GM18508 (cell line): Measurements from ENCODE around the gene BTBD10.
"Not testable (repeated sequence)": the region's sequence is repeated elsewhere in the genome, so short reads cannot be mapped to it uniquely, and the experiment has no call there.

ENCODE experiments used
- ATAC-seq: cut with Tn5 transposase; IDR thresholded peaks from one replicate; pipeline ENCODE4 v1.9.1; 2021; ENCODE audit warnings: moderate number of reproducible peaks; ENCODE audit not compliant: insufficient read depth, unreplicated experiment

BTBD10 gene

GRCh38 chr11:13445588-13445987 is 17.4 kb downstream of the BTBD10 start:
- ATAC-seq = no peak

- no peak for ATAC-seq
These were observed 22.7 kb downstream of the BTBD10 start for GRCh38 chr11:13440100-13440855.

- no peak for ATAC-seq
These were observed 24.7 kb downstream of the BTBD10 start for GRCh38 chr11:13438291-13438690.

GRCh38 chr11:13436836-13437235 is 26.2 kb downstream of the BTBD10 start:
- ATAC-seq = not testable (repeated sequence)

GRCh38 chr11:13434247-13435205 is 28.5 kb downstream of the BTBD10 start:
- no peak for ATAC-seq

GRCh38 chr11:13433437-13433836 is 29.6 kb downstream of the BTBD10 start:
- no peak for ATAC-seq

GRCh38 chr11:13429836-13430235 is 33.2 kb downstream of the BTBD10 start:
- ATAC-seq = no peak

- ATAC-seq = no peak
These were observed 33.7 kb downstream of the BTBD10 start for GRCh38 chr11:13429288-13429687.

- ATAC-seq = no peak
These were observed 35.6 kb downstream of the BTBD10 start for GRCh38 chr11:13427440-13427839.

- ATAC-seq = no peak
These were observed 39.6 kb downstream of the BTBD10 start for GRCh38 chr11:13423372-13423771.

- ATAC-seq = no peak
These were observed 41.5 kb downstream of the BTBD10 start for GRCh38 chr11:13421561-13421960.

GRCh38 chr11:13415201-13415600 is 47.8 kb downstream of the BTBD10 start:
- no peak for ATAC-seq

GRCh38 chr11:13405220-13405619 is 57.8 kb downstream of the BTBD10 start:
- no peak for ATAC-seq

- not testable (repeated sequence) for ATAC-seq
These were observed 64.7 kb downstream of the BTBD10 start for GRCh38 chr11:13398335-13398734.

GRCh38 chr11:13391217-13391616 is 71.8 kb downstream of the BTBD10 start:
- ATAC-seq = no peak

- ATAC-seq = no peak
These were observed 74.3 kb downstream of the BTBD10 start for GRCh38 chr11:13388741-13389140.

- ATAC-seq = no peak
These were observed 76.5 kb downstream of the BTBD10 start for GRCh38 chr11:13386567-13386966.

- no peak for ATAC-seq
These were observed 77.9 kb downstream of the BTBD10 start for GRCh38 chr11:13384908-13385640.

GRCh38 chr11:13382751-13383150 is 80.3 kb downstream of the BTBD10 start:
- ATAC-seq = no peak

- ATAC-seq = no peak
These were observed 82.3 kb downstream of the BTBD10 start for GRCh38 chr11:13380731-13381130.

- ATAC-seq = no peak
These were observed 84.7 kb downstream of the BTBD10 start for GRCh38 chr11:13378316-13378715.
